GM23338 (cell line): ENCODE measurements around the gene CEACAM8. TPM values are rescaled to one million over a fixed set of nuclear protein-coding genes. Genes with fewer than 3 reads are reported as not detected.

ENCODE experiments used
- ATAC-seq: fragments of 200-7000 bp; cut with Tn5 transposase; 3 replicates; pipeline ENCODE4 v1.9.1; 2020
- DNase-seq: peaks from one replicate; pipeline ENCODE4 v3.0.0-alpha.2; 2015; ENCODE audit warnings: low spot score
- H2AFZ ChIP-seq: fragments of 200-600 bp; sonication (generic); 2 replicates; pipeline ENCODE4 v1.8.0; 2016; ENCODE audit warnings: antibody characterized with exemption, mild to moderate bottlenecking, moderate library complexity
- H3F3A ChIP-seq: fragments of 200-600 bp; sonication (generic); replicated peaks from 2 replicates; pipeline ENCODE4 v1.8.0; 2017; ENCODE audit warnings: antibody characterized with exemption, mixed run types, low read depth
- H3K27ac ChIP-seq: fragments of 200-600 bp; sonication (generic); 2 replicates; pipeline ENCODE4 v1.6.1; 2016; ENCODE audit warnings: low read depth
- H3K27me3 ChIP-seq: fragments of 200-600 bp; sonication (generic); 2 replicates; pipeline ENCODE4 v1.8.0; 2016; ENCODE audit warnings: mild to moderate bottlenecking, mixed run types, moderate library complexity; ENCODE audit not compliant: insufficient read depth
- H3K36me3 ChIP-seq: fragments of 200-600 bp; sonication (generic); 2 replicates; pipeline ENCODE4 v1.8.0; 2016; ENCODE audit warnings: mild to moderate bottlenecking; ENCODE audit not compliant: insufficient read depth
- H3K4me1 ChIP-seq: fragments of 200-600 bp; sonication (generic); 2 replicates; pipeline ENCODE4 v1.8.0; 2016; ENCODE audit warnings: mild to moderate bottlenecking, moderate library complexity; ENCODE audit not compliant: insufficient read depth
- H3K4me2 ChIP-seq: fragments of 200-600 bp; sonication (generic); 2 replicates; pipeline ENCODE4 v1.7.1; 2017; ENCODE audit warnings: mixed run types
- H3K4me3 ChIP-seq: fragments of 200-600 bp; sonication (generic); 2 replicates; pipeline ENCODE4 v1.6.1; 2016; ENCODE audit warnings: mixed run types
- H3K79me2 ChIP-seq: fragments of 200-600 bp; sonication (generic); replicated peaks from 2 replicates; pipeline ENCODE4 v1.8.0; 2017; ENCODE audit warnings: mild to moderate bottlenecking; ENCODE audit not compliant: insufficient read depth
- H3K9me2 ChIP-seq: fragments of 200-600 bp; sonication (generic); 2 replicates; pipeline ENCODE4 v1.8.0; 2017; ENCODE audit not compliant: insufficient read depth
- H4K20me1 ChIP-seq: fragments of 200-600 bp; sonication (generic); replicated peaks from 2 replicates; pipeline ENCODE4 v1.8.0; 2017; ENCODE audit warnings: mild to moderate bottlenecking; ENCODE audit not compliant: insufficient read depth
- H3K27ac Mint-ChIP-seq: 2 replicates; pipeline ENCODE4 v1.8.0; 2020; ENCODE audit warnings: inconsistent platforms, mild to moderate bottlenecking, moderate library complexity, mixed read lengths
- H3K27me3 Mint-ChIP-seq: 3 replicates; pipeline ENCODE4 v1.8.0; 2022; ENCODE audit warnings: low read depth, mild to moderate bottlenecking, moderate library complexity, mixed read lengths, inconsistent platforms; ENCODE audit not compliant: insufficient read depth, poor library complexity
- H3K36me3 Mint-ChIP-seq: 3 replicates; pipeline ENCODE4 v1.8.0; 2021; ENCODE audit warnings: low read depth, mild to moderate bottlenecking, inconsistent platforms, moderate library complexity, mixed read lengths
- H3K4me1 Mint-ChIP-seq: 3 replicates; pipeline ENCODE4 v1.8.0; 2020; ENCODE audit warnings: mild to moderate bottlenecking, inconsistent platforms, mixed read lengths
- H3K4me3 Mint-ChIP-seq: 3 replicates; pipeline ENCODE4 v1.8.0; 2021; ENCODE audit warnings: moderate library complexity, mild to moderate bottlenecking, inconsistent platforms, mixed read lengths
- H3K9me3 Mint-ChIP-seq: 3 replicates; pipeline ENCODE4 v1.8.0; 2020; ENCODE audit warnings: moderate library complexity, mild to moderate bottlenecking, inconsistent platforms, mixed read lengths
- JUNB ChIP-seq: IDR thresholded peaks from one replicate; pipeline ENCODE4 v1.6.1; 2016; ENCODE audit warnings: antibody characterized with exemption; ENCODE audit not compliant: unreplicated experiment
- polyA plus RNA-seq: library from polyadenylated mRNA; unstranded; fragments of >200 nt; fragmentation: Nextera tagmentation; extraction: Ambion mirVana; gene quantifications from 2 replicates; pipeline ENCODE4 v1.2.1, GENCODE V29; 2016
- total RNA-seq: library from RNA; depleted of rRNA; stranded (reverse); fragments of >200 nt; shearing (Covaris generic); gene quantifications from 2 replicates; pipeline ENCODE4 v1.2.3, GENCODE V29; 2014
- TF ChIP-seq, protein P1 (sequence below), 2 experiments: fragments of 200-600 bp in 1 of 2; sonication (generic) in 1 of 2; conservative IDR thresholded peaks; 2 replicates each; pipeline versions ENCODE4 v1.5.1 to v1.6.1; 2016 to 2017; ENCODE audit warnings: antibody characterized with exemption in 2 of 2, low read depth in 2 of 2, mild to moderate bottlenecking in 2 of 2, moderate library complexity in 1 of 2
- TF ChIP-seq, protein P2 (sequence below): IDR thresholded peaks from 2 replicates; pipeline ENCODE4 v1.6.1; 2016; ENCODE audit warnings: antibody characterized with exemption
- TF ChIP-seq, protein P3 (sequence below): fragments of 250-450 bp; sonication (Bioruptor Pico); IDR thresholded peaks from 2 replicates; pipeline ENCODE4 v1.5.0; 2020; ENCODE audit warnings: mild to moderate bottlenecking, moderate library complexity

The CEACAM8 gene
- total and polyA plus RNA-seq, 2 experiments from 2014 or later, result not detected

DNA sequence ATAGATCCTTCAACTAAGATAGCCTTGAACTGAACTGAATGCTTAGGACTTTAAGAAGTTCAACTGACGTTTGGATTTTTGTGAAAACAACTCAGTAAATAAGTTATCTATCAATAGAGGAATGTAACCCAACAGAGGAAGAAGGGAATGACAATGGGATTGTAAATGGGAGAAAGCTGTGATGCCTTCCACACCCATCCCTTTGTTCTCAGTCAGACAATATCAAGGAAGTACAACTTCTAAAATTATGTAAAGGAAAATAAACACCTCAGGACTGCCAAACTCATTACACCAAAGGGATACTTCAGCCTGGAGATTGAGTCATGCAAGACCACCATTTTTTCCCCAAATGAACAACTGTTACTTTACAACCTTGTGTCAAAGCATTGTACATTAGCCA, 21.1 kb downstream of the CEACAM8 start:
- no peaks in the 10 kb centered on the region for H3K9me3 Mint-ChIP-seq
- H3K36me3 ChIP-seq, result no peaks in the 10 kb centered on the region
- no peaks in the 10 kb centered on the region for H3K79me2 ChIP-seq
- no peaks in the 10 kb centered on the region for H3K9me2 ChIP-seq
- no peak overlapping the region for H3K27ac ChIP-seq
- DNase-seq (no peak), ATAC-seq (no peak)
- peaks cover 2% of the 10 kb centered on the region for H3K27me3 Mint-ChIP-seq
- H3K4me3 Mint-ChIP-seq, result no peak overlapping the region
- no peak overlapping the region for H2AFZ ChIP-seq
- H3K4me2 ChIP-seq, result 0 out of 2 replicates have a peak overlapping the region, but pooled peaks have one; percentile 2
- H3K27ac Mint-ChIP-seq, result no peak overlapping the region
- H3K4me1 Mint-ChIP-seq, result peaks cover 9% of the 10 kb centered on the region
- no peaks in the 10 kb centered on the region for H3K36me3 Mint-ChIP-seq
- no peaks in the 10 kb centered on the region for H4K20me1 ChIP-seq
- H3K27me3 ChIP-seq, result no peaks in the 10 kb centered on the region
- H3K4me3 ChIP-seq, result no peak overlapping the region
- H3K4me1 ChIP-seq, result peaks cover 3% of the 10 kb centered on the region; the same call in 1 of the 2 replicates
- H3F3A ChIP-seq, result no peaks in the 10 kb centered on the region
- TF ChIP-seq, protein P1, sequence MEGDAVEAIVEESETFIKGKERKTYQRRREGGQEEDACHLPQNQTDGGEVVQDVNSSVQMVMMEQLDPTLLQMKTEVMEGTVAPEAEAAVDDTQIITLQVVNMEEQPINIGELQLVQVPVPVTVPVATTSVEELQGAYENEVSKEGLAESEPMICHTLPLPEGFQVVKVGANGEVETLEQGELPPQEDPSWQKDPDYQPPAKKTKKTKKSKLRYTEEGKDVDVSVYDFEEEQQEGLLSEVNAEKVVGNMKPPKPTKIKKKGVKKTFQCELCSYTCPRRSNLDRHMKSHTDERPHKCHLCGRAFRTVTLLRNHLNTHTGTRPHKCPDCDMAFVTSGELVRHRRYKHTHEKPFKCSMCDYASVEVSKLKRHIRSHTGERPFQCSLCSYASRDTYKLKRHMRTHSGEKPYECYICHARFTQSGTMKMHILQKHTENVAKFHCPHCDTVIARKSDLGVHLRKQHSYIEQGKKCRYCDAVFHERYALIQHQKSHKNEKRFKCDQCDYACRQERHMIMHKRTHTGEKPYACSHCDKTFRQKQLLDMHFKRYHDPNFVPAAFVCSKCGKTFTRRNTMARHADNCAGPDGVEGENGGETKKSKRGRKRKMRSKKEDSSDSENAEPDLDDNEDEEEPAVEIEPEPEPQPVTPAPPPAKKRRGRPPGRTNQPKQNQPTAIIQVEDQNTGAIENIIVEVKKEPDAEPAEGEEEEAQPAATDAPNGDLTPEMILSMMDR (conservative IDR thresholded peaks at IDR 0.05; ENCODE audit: low read depth in 2 of 2), result no peak
- TF ChIP-seq, protein P2, sequence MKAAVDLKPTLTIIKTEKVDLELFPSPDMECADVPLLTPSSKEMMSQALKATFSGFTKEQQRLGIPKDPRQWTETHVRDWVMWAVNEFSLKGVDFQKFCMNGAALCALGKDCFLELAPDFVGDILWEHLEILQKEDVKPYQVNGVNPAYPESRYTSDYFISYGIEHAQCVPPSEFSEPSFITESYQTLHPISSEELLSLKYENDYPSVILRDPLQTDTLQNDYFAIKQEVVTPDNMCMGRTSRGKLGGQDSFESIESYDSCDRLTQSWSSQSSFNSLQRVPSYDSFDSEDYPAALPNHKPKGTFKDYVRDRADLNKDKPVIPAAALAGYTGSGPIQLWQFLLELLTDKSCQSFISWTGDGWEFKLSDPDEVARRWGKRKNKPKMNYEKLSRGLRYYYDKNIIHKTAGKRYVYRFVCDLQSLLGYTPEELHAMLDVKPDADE, result no peak
- TF ChIP-seq, protein P3, sequence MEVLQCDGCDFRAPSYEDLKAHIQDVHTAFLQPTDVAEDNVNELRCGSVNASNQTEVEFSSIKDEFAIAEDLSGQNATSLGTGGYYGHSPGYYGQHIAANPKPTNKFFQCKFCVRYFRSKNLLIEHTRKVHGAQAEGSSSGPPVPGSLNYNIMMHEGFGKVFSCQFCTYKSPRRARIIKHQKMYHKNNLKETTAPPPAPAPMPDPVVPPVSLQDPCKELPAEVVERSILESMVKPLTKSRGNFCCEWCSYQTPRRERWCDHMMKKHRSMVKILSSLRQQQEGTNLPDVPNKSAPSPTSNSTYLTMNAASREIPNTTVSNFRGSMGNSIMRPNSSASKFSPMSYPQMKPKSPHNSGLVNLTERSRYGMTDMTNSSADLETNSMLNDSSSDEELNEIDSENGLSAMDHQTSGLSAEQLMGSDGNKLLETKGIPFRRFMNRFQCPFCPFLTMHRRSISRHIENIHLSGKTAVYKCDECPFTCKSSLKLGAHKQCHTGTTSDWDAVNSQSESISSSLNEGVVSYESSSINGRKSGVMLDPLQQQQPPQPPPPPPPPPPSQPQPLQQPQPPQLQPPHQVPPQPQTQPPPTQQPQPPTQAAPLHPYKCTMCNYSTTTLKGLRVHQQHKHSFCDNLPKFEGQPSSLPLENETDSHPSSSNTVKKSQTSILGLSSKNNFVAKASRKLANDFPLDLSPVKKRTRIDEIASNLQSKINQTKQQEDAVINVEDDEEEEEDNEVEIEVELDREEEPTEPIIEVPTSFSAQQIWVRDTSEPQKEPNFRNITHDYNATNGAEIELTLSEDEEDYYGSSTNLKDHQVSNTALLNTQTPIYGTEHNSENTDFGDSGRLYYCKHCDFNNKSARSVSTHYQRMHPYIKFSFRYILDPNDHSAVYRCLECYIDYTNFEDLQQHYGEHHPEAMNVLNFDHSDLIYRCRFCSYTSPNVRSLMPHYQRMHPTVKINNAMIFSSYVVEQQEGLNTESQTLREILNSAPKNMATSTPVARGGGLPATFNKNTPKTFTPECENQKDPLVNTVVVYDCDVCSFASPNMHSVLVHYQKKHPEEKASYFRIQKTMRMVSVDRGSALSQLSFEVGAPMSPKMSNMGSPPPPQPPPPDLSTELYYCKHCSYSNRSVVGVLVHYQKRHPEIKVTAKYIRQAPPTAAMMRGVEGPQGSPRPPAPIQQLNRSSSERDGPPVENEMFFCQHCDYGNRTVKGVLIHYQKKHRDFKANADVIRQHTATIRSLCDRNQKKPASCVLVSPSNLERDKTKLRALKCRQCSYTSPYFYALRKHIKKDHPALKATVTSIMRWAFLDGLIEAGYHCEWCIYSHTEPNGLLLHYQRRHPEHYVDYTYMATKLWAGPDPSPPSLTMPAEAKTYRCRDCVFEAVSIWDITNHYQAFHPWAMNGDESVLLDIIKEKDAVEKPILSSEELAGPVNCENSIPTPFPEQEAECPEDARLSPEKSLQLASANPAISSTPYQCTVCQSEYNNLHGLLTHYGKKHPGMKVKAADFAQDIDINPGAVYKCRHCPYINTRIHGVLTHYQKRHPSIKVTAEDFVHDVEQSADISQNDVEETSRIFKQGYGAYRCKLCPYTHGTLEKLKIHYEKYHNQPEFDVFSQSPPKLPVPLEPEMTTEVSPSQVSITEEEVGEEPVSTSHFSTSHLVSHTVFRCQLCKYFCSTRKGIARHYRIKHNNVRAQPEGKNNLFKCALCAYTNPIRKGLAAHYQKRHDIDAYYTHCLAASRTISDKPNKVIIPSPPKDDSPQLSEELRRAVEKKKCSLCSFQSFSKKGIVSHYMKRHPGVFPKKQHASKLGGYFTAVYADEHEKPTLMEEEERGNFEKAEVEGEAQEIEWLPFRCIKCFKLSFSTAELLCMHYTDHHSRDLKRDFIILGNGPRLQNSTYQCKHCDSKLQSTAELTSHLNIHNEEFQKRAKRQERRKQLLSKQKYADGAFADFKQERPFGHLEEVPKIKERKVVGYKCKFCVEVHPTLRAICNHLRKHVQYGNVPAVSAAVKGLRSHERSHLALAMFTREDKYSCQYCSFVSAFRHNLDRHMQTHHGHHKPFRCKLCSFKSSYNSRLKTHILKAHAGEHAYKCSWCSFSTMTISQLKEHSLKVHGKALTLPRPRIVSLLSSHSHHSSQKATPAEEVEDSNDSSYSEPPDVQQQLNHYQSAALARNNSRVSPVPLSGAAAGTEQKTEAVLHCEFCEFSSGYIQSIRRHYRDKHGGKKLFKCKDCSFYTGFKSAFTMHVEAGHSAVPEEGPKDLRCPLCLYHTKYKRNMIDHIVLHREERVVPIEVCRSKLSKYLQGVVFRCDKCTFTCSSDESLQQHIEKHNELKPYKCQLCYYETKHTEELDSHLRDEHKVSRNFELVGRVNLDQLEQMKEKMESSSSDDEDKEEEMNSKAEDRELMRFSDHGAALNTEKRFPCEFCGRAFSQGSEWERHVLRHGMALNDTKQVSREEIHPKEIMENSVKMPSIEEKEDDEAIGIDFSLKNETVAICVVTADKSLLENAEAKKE (CRISPR knock-in tag), result no peak
- TF ChIP-seq JUNB, result no peak
